Spleen (tissue), 11 donors: Measurements from ENCODE around the gene OPCML. TPM values are rescaled to one million over a fixed set of nuclear protein-coding genes. Genes with fewer than 3 reads are reported as not detected.

ENCODE experiments used
- DNase-seq: peaks from one replicate; pipeline ENCODE4 v3.0.0-alpha.2; 2020
- H3K27ac ChIP-seq, 8 donors: fragments of 200-600 bp; sonication (generic) in 7 of 8; 1 replicate in 4 of 8; 2 replicates in 4 of 8; pipeline versions ENCODE4 v1.5.0 to v1.8.0; 2016 to 2021; ENCODE audit warnings: inconsistent platforms in 4 of 8, mild to moderate bottlenecking in 4 of 8, moderate library complexity in 1 of 8
- H3K27me3 ChIP-seq, 7 donors: fragments of 200-600 bp; sonication (generic) in 6 of 7; replicated peaks in 1 of 7; 1 replicate in 4 of 7; 2 replicates in 3 of 7; pipeline versions ENCODE4 v1.5.0 to v1.8.0; 2016 to 2021; ENCODE audit warnings: inconsistent platforms in 3 of 7, mild to moderate bottlenecking in 1 of 7
- H3K36me3 ChIP-seq, 6 donors: fragments of 200-600 bp; sonication (generic) in 5 of 6; 1 replicate in 4 of 6; 2 replicates in 2 of 6; pipeline versions ENCODE4 v1.5.0 to v1.8.0; 2016 to 2021; ENCODE audit warnings: inconsistent platforms in 2 of 6
- H3K4me1 ChIP-seq, 6 donors: fragments of 200-600 bp; sonication (generic) in 5 of 6; 1 replicate in 3 of 6; 2 replicates in 3 of 6; pipeline versions ENCODE4 v1.5.0 to v1.8.0; 2016 to 2021; ENCODE audit warnings: inconsistent platforms in 3 of 6
- H3K4me3 ChIP-seq, 8 donors: fragments of 200-600 bp; sonication (generic) in 7 of 8; 1 replicate in 4 of 8; 2 replicates in 4 of 8; pipeline versions ENCODE4 v1.5.0 to v1.8.0; 2016 to 2021; ENCODE audit warnings: inconsistent platforms in 4 of 8, mild to moderate bottlenecking in 4 of 8, moderate library complexity in 2 of 8
- H3K9me3 ChIP-seq, 8 donors: fragments of 200-600 bp; sonication (generic) in 7 of 8; 1 replicate in 4 of 8; 2 replicates in 4 of 8; pipeline versions ENCODE4 v1.5.0 to v1.8.0; 2016 to 2021; ENCODE audit warnings: inconsistent platforms in 4 of 8
- CTCF ChIP-seq, 11 experiments: fragments of 200-600 bp in 7 of 11; fragments of 450-650 bp in 4 of 11; sonication (generic) in 4 of 11; IDR thresholded peaks in 8 of 11; conservative IDR thresholded peaks in 3 of 11; 1 replicate in 7 of 11; 2 replicates in 4 of 11; pipeline versions ENCODE4 v1.4.0 to v1.8.0; 2016 to 2021; ENCODE audit warnings: antibody characterized with exemption in 11 of 11, inconsistent platforms in 4 of 11, mild to moderate bottlenecking in 1 of 11
- POLR2A ChIP-seq, 3 donors: fragments of 450-650 bp; IDR thresholded peaks; one replicate each; pipeline ENCODE4 v1.5.1; 2017; ENCODE audit warnings: antibody characterized with exemption in 3 of 3, mild to moderate bottlenecking in 1 of 3
- POLR2AphosphoS5 ChIP-seq, 3 donors: sonication (generic); formaldehyde crosslinking; IDR thresholded peaks; one replicate each; pipeline ENCODE4 v1.5.1; 2017; ENCODE audit warnings: antibody characterized with exemption in 3 of 3
- WGBS, 5 donors: extraction: QIAGEN DNeasy Blood & Tissue Kit in 3 of 5; methylation state at CpG; one replicate each; pipeline versions ENCODE4 v1.1.5 to v1.1.7; 2013 to 2018; 5-methylcytosine and 5-hydroxymethylcytosine counted together
- intact Hi-C: fragments of 100-400 bp; cut with DNase I; formaldehyde crosslinking; loops from one replicate; pipeline ENCODE4 v1.15.0; 2023; ENCODE audit warnings: low total_unique reads
- polyA plus RNA-seq, 3 donors: library from polyadenylated mRNA; stranded (reverse); fragments of 200-250 nt; gene quantifications; one replicate each; pipeline ENCODE4 v1.2.1, GENCODE V29; 2013
- total RNA-seq, 7 donors: library from RNA; depleted of rRNA in 3 of 7; stranded (reverse); fragments of >200 nt in 3 of 7; fragmentation: NEBNext Ultra II Directional in 4 of 7; extraction: Animal tissue kit (Norgen Biotek cat#: 25700) in 4 of 7; gene quantifications; one replicate each; pipeline versions ENCODE4 v1.1.0 to v1.2.1, GENCODE V29; 2016 to 2021
- donor health status: healthy with polysubstance abuse.
- donor health status: DM: no; HTN: no; CAD: no; lungs with moderate emphysema.
- donor health status: DM: no; HTN: no; CAD: no.
- donor health status: Bipolar disorder and iron deficiency.
- donor health status: healthy.
- donor health status: DM: no; HTN: no; CAD: no.
- donor health status: DM: yes; HTN: yes; CAD: no.

Gene OPCML
- total and polyA plus RNA-seq, 10 donors, result 0.09 to 10.7 (median 3.1) TPM

DNA sequence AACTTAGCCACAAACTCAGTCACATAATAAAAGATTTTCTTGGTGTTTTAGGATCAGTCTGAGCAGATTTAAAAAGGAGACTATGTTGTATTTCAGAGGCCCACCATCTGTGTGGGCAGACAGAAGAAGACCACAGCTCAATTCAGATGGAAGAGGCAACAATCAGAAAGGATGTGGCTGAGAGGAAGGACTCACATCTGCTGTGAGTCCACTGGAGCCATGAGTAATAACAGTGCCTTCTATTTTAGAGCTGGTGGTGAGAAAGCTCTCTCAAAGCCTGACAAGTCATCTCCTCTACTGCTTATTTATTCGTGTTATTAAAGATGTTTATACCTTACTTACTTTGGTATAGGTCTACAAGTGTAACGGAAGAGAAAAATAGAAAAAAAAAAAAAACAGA lies 357.2 kb downstream of the OPCML start:
- TF ChIP-seq POLR2A (IDR thresholded peaks at IDR 0.05) (no peak), POLR2AphosphoS5 (IDR thresholded peaks at IDR 0.05) (no peak), CTCF (IDR thresholded peaks at IDR 0.05 in 8 of 11, conservative IDR thresholded peaks at IDR 0.05 in 3 of 11) (no peak)
- H3K27me3 ChIP-seq, result peaks cover 0 to 16% (median 0%) of the 10 kb centered on the region in 7 donors
- DNase-seq, result no peak
- no peaks in the 10 kb centered on the region for H3K9me3 ChIP-seq
- intact Hi-C loops, result no loop called here
- H3K4me1 ChIP-seq, result peaks cover 0 to 3% (median 0%) of the 10 kb centered on the region in 6 donors
- no peak overlapping the region for H3K27ac ChIP-seq
- H3K4me3 ChIP-seq, result no peak overlapping the region
- no peaks in the 10 kb centered on the region for H3K36me3 ChIP-seq
- WGBS, 5 donors, result 50 to 71% (median 60%) methylated on average over 2 of the region's 2 CpGs

GRCh38 chr11:133173810-133174412 lies 358.4 kb downstream of the OPCML start:
- intact Hi-C loops, result no loop called here
- Histone ChIP-seq H3K36me3 (no peaks in the 10 kb centered on the region), H3K27ac (no peak overlapping the region), H3K9me3 (no peaks in the 10 kb centered on the region), H3K4me1 (peaks cover 0 to 3% (median 0%) of the 10 kb centered on the region in 6 donors), H3K27me3 (peaks cover 0 to 4% (median 0%) of the 10 kb centered on the region in 7 donors), H3K4me3 (no peak overlapping the region)
- TF ChIP-seq POLR2AphosphoS5 (IDR thresholded peaks at IDR 0.05) (no peak), POLR2A (IDR thresholded peaks at IDR 0.05) (no peak), CTCF (IDR thresholded peaks at IDR 0.05 in 8 of 11, conservative IDR thresholded peaks at IDR 0.05 in 3 of 11) (no peak)
- WGBS, 5 donors, result 41 to 59% (median 53%) methylated on average over 16 of the region's 16 CpGs
- no peak for DNase-seq

DNA sequence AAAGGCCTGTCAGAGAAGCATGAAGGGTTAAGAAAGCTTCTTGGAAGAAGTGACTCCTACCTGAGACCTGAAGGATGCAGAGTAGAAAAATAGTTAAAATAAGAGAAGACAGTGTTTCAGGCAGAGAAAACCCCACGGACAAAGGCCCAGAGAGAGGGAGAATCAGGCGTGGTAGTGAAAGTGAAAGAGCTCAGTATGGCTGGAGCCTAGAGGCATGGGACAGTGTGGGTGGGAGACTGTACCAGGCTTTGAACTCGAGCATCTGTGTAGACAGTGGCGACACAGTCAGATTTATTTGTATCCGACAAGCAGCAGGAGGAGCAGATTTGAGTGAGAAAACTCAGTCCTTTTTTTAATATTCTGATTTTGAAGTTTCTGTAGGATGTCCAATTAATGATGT lies 360.0 kb downstream of the OPCML start:
- no peaks in the 10 kb centered on the region for H3K9me3 ChIP-seq
- no peaks in the 10 kb centered on the region for H3K36me3 ChIP-seq
- intact Hi-C loops, result no loop called here
- no peak overlapping the region for H3K4me3 ChIP-seq
- no peak for DNase-seq
- H3K27ac ChIP-seq, result no peak overlapping the region
- peaks cover 0 to 3% (median 0%) of the 10 kb centered on the region in 6 donors for H3K4me1 ChIP-seq
- TF ChIP-seq POLR2A (IDR thresholded peaks at IDR 0.05) (no peak), CTCF (IDR thresholded peaks at IDR 0.05 in 8 of 11, conservative IDR thresholded peaks at IDR 0.05 in 3 of 11) (no peak), POLR2AphosphoS5 (IDR thresholded peaks at IDR 0.05) (no peak)
- H3K27me3 ChIP-seq, result no peaks in the 10 kb centered on the region
- 58 to 72% (median 60%) methylated on average over 5 of the region's 5 CpGs for WGBS, 5 donors

- Histone ChIP-seq H3K4me1 (no peaks in the 10 kb centered on the region), H3K9me3 (no peaks in the 10 kb centered on the region), H3K27ac (no peak overlapping the region), H3K27me3 (peaks cover 0 to 2% (median 0%) of the 10 kb centered on the region in 7 donors), H3K4me3 (no peak overlapping the region), H3K36me3 (no peaks in the 10 kb centered on the region)
- WGBS, 5 donors, result 87 to 97% (median 91%) methylated on average over 4 of the region's 4 CpGs
- intact Hi-C loops, result no loop called here
- TF ChIP-seq CTCF (IDR thresholded peaks at IDR 0.05 in 8 of 11, conservative IDR thresholded peaks at IDR 0.05 in 3 of 11), result no peak
- no peak for TF ChIP-seq POLR2A (IDR thresholded peaks at IDR 0.05)
- no peak for TF ChIP-seq POLR2AphosphoS5 (IDR thresholded peaks at IDR 0.05)
- DNase-seq, result no peak
Observed at GRCh38 chr11:133171374-133171773, 360.9 kb downstream of the OPCML start.
